NCI-H446 treated with DMSO at 0.1 percent for 48 hours (cell line): Measurements from ENCODE around the gene CD3E.

Experiments
- DNase-seq: peaks from one replicate; lab custom pipeline; 2025; lab: John Stamatoyannopoulos, UW

Gene CD3E

GRCh38 chr11:118304568-118305248 is at the start of gene CD3E:
CD3E (plus strand) TSS chr11:118304730; CDS start chr11:118304953, 223 bp downstream.
- no peak for DNase-seq

DNA sequence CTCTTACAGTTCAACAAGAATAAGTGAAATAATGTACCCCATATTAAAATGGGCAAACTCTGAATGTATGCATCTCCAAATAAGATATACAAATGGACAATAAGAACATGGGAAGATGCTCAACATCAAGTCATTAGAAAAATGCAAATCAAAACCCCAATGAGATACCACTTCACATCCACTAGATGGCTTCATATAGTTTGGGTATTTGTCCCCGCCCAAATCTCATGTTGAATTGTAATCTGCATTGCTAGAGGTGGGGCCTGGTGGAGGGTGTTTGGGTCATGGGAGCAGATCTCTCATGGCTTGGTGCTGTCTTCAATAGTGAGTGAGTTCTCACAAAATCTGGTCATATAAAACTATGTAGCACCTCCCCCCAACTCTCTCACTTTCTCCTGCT is 46.1 kb upstream of the CD3E start:
- DNase-seq: no peak

DNA sequence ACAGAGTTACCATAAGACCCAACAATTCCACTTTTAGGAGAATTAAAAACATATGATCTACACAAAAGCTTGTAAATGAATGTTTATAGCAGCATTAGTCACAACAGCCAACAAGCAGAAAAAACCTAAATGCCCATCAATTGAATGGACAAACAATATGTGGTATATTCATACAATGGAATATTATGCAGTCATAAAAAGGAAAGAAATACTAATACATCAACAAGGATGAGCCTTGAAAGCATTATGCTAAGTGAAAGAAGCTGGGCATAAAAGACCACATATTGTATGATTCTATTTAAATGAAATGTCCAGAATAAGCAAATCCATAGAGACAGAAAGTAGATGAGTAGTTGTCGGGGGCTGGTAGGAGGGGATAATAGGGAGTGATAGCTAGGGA is 45.4 kb upstream of the CD3E start:
- no peak for DNase-seq

DNA sequence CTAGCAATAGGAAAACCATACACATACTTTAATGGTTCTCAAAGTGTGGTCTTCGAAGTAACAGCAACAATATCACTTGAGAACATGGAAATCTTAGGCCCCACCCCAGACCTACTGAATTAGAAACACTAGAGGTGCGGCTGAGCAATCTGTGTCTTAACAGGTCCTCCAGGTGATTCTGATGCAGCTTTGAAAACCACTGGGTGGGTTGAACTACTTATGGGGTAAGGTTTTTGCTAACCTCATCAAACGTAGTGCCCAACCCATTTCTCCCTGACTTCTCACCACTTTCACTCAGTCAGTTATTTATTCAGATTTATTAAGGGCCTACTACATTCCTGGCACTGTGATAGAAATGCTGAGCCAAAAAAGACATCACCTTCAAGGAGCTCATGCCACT is 44.2 kb upstream of the CD3E start:
- no peak for DNase-seq

- no peak for DNase-seq
Measured at GRCh38 chr11:118263112-118263511, 41.4 kb upstream of the CD3E start.

DNA sequence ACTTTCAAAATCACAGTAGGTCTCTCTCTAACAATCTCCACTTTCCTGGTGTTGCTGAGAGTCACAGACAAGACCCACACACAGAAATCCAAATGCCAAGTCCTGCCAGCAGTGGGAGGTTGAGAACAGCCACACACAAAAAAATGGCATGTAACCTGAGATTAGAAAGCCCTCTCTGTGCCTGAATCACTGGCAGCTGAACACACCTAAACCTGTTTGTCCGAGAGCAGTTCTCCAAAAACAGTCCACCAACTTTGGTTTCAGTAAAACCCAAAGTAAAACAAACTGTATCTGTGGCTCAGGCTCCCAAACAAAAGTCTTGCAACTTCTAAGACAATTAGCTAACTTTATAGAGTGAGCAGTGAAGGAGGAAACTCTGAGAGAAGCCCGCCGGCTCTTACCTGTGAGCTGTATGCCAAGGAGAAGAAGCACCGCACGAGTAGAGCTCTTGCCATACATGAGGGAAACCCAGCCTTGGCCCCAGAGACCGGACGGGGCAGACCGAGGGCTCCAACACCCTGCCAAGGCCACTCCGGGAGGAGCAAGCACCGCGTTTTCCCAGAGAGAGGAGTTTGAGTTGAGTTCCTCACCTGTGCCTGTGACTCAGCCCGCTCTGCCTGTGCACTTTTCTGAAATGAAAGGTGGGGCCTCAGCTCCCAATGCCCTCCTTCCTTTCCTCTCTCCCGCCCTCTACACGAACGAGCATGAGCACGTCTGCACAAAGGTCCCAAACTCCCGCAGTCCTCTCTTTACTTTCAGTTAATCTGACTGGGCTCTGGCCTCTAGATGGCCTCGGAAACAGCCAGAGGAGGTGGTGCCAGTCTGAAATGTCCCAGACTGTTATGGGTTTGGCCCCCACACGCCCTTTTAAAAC is 40.6 kb upstream of the CD3E start, which contains the start of gene MPZL2:
TSS of gene MPZL2 (minus strand) at position 603 of the 874 bp plus-strand sequence. CDS start at position 459, 144 bp downstream.
- DNase-seq: no peak

GRCh38 chr11:118264569-118265465 is 39.7 kb upstream of the CD3E start:
- DNase-seq: no peak

GRCh38 chr11:118265954-118266353 is 38.6 kb upstream of the CD3E start:
- no peak for DNase-seq

DNA sequence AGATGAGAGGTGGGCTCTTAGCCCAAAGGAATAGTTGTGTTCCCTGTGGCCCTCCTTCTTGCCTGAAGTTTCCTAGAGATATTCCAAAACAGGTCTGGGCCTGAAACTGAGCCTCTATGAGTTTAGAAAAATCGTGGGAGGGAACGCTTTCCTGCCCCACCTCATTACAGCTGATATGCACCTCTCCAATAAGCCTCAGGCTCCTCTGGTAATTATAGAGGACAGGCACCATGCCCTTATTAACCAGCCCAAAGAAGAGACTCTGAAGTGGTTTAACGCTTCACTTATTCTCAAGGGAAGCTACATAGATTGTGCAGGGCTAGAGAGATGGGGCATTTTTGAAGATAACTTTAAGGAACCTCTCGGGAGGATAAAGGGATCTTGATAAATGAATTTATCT is 37.0 kb upstream of the CD3E start:
- no peak for DNase-seq

- no peak for DNase-seq
Measured at GRCh38 chr11:118272001-118272400, 32.5 kb upstream of the CD3E start.

GRCh38 chr11:118274186-118274585 is 30.3 kb upstream of the CD3E start:
- DNase-seq: no peak

GRCh38 chr11:118275176-118275575 is 29.4 kb upstream of the CD3E start:
- DNase-seq: no peak

DNA sequence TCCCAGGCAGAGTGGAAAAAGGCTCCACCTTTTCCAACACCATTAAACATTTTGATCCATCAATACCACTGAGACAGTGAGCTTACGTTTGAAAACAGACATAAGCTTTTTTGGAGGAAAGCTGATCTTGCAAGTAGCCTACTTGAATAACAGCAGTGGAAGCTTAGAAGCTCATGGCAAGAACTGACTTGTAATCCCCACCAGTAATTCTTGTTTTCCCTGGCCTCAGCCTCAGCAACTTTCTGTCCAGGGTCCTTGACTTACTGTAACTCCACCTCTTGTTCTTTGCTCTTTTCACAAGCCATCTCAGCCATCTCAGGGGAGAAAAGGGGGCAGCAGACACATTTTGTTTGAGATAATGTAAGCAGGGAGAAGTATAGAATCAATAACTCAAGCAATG is 28.1 kb upstream of the CD3E start:
- no peak for DNase-seq

GRCh38 chr11:118277312-118277711 is 27.2 kb upstream of the CD3E start:
- no peak for DNase-seq

DNA sequence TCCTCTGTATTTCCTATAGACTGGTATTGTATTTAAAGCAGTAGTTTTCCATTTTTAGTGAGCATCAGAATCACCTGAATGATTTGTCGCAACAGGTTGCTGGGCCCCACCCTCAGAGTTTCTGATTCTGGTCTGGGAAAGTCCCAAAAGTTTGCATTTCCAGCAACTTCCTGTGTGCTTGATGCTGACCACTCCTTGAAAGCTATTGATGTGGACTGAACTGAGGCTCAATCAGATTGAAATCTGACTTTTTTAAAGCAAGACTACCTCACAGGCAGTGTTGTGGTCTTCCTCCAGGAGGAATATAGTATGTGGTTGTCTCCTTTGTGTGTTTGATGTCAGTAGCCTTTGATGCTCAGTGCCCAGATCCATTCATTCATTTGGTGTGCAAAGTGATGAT is 23.2 kb upstream of the CD3E start:
- no peak for DNase-seq

DNA sequence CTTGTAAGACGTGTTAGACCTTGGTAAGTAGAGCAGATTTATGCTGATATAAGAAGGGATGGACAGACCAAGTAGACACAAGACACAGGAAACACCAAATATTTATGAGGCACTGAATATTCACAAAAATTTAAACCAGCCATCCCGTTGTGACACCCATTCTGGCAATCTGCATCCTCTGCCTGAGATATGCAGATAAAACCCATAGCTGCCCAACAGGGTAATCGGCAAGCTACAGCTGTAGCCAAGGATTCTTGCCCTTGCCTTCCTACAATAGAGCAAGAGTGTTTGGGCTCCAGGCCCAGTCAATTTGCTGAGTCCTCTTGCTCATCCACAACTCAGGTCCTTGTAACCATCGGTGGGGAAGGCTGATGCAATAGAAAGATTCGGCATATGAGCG is 21.9 kb upstream of the CD3E start:
- DNase-seq: no peak

- no peak for DNase-seq
Measured at GRCh38 chr11:118283037-118283636, 21.4 kb upstream of the CD3E start.

GRCh38 chr11:118283756-118284350 is 20.7 kb upstream of the CD3E start:
- DNase-seq: no peak

DNA sequence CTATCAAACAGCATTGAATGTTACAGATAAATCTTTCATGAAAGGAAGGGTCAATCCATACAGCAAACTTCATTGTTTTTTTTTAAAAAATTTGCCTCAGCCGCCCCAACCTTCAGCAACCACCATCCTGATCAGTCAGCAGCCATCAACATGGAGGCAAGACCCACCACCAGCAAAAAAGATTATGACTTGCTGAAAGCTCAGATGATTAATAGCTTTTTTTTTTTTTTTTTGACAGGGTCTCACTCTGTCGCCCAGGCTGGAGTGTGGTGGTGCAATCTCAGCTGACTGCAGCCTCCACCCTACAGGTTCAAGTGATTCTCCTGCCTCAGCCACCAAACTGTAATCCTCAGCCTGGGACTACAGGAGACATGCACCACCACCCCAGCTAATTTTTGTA is 18.0 kb upstream of the CD3E start:
- no peak for DNase-seq

- DNase-seq: no peak
Measured at GRCh38 chr11:118287006-118287405, 17.5 kb upstream of the CD3E start.

DNA sequence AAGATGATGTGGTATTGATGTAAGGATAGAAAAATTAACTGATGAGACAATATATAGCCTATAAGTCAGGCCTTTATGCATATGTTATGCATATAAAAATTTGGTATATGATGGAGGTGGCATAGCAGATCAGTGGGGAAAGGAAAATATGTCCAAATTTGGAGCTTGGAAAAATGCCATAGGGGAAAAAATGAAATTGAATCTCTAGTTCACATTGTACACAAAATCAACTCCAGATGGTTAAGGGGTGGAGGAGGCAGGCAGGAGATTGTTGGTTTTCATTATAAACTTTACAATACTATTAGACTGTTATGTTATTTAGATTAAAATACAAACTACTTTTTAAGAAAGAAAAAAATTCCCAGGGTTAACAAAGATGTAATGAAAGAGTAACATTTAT is 15.1 kb upstream of the CD3E start:
- DNase-seq: no peak

GRCh38 chr11:118290923-118291322 is 13.6 kb upstream of the CD3E start:
- no peak for DNase-seq
